ENCODE measurements around the gene CRPPA.
A peak's percentile ranks its signal among the peaks of the same experiment; 100 is the strongest.

Gene CRPPA

GRCh38 chr7:16422917-16423316, 1.6 kb upstream of the CRPPA start:
- no peak for DNase-seq

DNA sequence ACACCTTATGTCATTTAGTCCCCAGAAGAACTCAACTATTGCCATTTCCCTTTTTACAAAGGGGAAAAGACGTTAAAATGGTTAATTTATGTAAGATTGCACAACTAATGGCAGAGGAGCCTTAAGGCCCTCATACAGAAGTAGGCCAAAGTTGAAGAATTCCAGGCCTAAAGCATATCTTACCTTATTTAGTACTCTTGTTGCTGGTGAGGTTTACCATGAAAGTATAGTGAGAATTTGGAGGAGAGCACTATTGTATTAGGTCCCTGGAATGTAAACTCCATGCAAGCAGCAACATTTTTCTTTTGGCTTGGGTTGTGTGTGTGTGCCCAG, 731 bp upstream of the CRPPA start:
- DNase-seq = peak in 1 of 4 experiments; percentile 16

GRCh38 chr7:16420649-16421332, 547 bp downstream of the CRPPA start:
- DNase-seq = peak; percentile 84 to 92 (median 88)

- DNase-seq = no peak
These were observed 1.0 kb downstream of the CRPPA start for GRCh38 chr7:16420329-16420648.

GRCh38 chr7:16419859-16420258, 1.5 kb downstream of the CRPPA start:
- DNase-seq = no peak

GRCh38 chr7:16419126-16419525, 2.2 kb downstream of the CRPPA start:
- DNase-seq = no peak

DNA sequence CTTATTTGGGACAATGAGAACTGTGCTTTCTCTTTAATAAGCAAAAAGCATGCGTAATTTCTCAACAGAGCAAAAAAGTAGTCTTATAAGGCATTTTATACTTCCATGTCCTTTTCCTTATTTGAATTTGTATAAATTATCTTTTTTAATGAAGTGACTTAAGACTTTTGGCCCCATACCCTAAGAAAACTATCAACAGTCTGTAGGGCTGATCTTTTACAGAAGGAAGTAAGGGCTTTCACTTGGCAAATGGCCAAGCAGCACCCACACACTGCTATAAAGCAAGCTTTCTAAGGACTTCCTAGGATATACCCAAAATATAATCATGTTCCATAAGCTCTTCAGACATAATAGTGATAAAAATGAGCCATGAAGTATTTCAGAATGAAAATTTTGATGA, 3.4 kb downstream of the CRPPA start:
- peak; percentile 49 to 82 (median 70) for DNase-seq

DNA sequence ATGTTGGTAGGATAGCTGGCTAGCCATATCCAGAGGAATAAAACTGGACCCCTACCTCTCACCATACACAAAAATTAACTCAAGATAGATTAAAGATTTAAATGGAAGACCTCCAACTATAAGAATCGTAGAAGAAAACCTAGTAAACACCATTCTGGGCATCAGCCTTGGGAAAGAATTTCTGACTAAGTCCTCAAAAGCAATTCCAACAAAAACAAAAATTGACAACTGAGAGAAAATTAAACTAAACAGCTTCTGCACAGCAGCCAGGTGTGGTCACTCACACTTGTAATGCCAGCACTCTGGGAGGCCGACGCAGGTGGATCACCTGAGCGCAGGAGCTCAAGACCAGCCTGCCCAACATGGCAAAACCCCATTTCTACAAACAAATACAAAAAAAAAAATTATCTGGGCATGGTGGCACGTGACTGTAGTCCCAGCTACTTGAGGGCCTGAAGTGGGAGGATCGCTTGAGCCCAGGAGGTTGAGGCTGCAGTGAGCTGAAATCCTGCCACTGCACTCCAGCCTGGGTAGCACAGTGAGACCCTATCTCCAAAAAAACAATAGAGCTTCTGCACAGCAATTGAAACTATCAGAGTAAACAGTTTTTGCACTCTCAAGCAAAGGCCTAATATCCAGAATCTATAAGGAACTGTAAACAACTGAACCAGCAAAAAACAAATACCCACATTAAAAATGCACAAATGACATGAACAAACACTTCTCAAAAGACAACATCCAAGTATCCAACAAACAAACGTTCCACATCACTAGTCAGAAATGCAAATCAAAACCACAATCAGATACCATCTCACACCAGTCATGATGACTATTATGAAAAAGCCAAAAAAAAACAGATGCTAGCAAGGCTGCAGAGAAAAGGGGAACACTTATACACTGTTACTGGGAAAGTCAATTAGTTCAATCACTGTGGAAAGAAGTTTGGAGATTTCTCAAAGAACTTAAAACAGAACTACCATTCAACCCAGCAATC, 4.8 kb downstream of the CRPPA start:
- DNase-seq = peak in 1 of 4 experiments; percentile 14

GRCh38 chr7:16412274-16413254, 8.8 kb downstream of the CRPPA start:
- no peak for DNase-seq

GRCh38 chr7:16411391-16411790, 9.9 kb downstream of the CRPPA start:
- no peak for DNase-seq

GRCh38 chr7:16409777-16410176, 11.6 kb downstream of the CRPPA start:
- DNase-seq = no peak

GRCh38 chr7:16404636-16405035, 16.7 kb downstream of the CRPPA start:
- DNase-seq = peak; percentile 19 to 73 (median 62)

DNA sequence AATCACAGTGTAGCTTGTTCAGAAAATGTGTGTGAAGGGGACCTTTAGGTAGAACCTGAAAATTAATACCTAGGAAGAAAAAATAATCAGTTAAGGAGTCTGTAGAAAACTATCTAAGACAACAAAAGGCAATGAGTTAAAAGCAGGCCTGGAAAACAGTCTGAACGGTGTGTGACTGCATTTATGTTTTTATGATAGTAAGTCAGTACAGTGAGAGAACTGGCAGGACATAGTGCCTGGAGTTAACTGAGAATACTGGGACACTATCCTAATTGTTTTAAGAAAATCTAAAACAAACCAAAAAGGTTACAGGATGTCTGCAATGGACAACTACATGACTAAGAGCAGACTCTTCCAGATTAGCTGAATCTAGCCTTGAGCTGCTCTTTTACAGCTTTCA, 17.9 kb downstream of the CRPPA start:
- DNase-seq = no peak

DNA sequence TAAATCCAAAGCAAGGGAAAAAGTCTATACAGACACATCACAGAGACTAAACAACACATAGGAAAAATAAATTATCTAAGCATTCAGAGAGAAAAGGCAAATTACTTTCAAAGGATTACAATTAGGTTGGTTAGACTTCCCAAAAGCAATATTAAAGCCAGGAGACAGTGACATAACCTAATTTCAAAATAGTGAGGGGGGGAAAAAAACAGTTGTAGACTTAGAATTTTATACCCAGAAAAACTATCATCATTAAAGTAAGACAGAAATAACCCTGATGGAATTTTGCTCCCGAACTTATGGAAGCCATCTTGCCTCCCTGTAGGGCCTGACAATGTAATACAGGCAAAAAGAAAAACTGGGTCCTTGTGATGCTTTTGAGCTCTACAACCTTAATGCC, 18.4 kb downstream of the CRPPA start:
- no peak for DNase-seq

GRCh38 chr7:16402091-16402490, 19.2 kb downstream of the CRPPA start:
- DNase-seq = no peak

DNA sequence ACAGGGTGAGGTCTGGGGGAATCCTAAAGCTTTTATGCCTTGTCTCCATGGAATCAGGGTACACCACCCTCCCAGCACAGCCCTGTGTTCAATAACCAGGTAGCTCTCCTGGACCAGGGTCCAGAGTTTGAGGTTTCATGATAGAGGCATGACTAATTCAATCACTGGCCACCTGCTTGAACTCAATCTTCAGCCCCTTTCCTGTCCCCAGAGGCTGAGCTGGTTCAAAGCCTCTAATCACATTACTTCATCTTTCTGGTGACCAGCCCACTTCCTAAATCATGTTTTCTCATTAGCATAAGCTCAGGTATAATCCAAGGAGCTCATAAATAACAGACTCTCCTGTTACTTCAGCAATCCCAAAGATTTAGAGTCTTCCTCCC, 20.5 kb downstream of the CRPPA start:
- no peak for DNase-seq

- DNase-seq = no peak
These were observed 21.1 kb downstream of the CRPPA start for GRCh38 chr7:16399916-16400892.

DNA sequence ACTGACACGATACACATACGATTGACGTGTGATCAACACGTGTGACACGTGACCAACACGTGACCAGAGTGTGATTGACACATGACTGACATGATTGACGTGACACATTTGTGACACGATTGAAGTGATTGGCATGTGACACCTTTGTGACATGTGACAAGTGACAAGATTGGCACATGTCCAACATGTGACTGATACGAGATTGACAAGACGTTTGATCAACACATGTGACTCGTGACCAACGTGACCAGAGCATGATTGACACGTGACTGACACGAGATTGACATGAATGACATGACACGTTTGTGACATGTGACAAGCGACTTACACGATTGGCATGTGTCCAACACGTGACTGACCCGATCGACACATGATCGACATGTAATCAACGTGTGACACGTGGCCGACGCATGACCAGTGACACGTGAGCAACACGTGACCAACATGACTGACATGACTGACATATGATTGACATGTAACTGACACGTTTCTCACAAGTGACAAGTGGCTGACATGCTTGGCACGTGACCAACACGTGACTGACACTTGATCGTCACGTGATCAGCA, 22.0 kb downstream of the CRPPA start:
- no peak for DNase-seq

DNA sequence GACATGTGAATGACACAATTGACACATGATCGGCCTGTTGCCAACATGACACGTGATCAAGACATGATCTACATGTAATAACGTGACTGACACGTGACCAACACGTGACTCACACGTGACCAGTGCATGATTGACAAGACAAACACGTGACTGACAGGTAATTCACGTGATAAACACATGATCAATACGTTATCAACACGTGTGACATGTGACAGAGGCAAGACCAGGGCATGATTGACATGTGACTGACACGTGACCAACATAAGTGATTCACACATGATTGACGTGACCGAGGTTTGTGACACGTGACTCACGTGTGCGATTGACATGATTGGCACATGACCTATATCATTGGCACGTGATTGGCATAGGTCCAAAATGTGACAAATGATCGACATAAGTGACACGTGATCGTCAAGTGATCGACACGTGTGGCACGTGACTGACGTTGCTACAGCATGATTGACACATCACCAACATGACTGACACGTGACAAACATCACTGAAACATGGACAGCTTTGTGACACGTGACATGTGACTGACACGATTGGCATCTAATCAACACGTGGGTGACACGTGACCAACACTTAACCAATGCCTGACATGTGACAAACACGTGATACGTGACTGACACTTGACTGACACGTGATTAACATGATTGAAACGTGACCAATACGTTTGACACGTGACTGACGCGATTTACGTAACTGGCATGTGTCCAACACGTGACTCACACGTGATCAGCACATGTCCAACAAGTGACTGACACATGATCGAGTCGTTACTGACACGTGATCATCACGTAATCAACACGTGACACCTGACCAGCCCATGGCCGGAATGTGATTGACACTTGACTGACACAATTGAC, 23.0 kb downstream of the CRPPA start:
- no peak for DNase-seq

DNA sequence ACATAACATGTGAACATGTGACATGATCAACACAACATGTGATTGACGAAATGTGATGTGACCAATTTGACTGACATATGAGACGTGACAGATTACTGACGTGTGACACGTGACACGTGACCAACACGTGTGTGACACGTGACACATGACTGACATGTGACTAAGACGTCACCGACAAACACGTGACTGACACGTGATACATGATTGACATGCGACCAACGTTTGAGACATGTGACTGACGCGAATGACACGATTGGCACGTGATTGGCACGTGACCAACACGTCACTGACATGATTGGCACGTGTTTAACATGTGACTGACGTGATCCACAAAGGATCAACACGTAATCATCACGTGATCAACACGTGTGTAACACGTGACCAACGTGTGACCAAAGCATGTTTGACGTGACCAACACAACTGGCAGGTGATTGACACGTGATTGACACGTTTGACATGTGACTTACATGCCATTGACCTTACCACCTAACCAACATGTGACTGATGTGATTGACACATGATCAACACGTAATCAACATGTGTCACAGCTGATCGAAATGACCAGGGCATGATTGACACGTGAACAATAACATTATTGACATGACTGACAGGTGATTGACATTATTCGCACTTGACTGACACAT, 23.7 kb downstream of the CRPPA start:
- no peak for DNase-seq
